IPS DF 4.7 (cell line): ENCODE results near the gene LRRC51.
"Not testable (repeated sequence)": the region's sequence is repeated elsewhere in the genome, so short reads cannot be mapped to it uniquely, and the experiment has no call there.

Experiments
- DNase-seq: peaks from one replicate; pipeline ENCODE4 v3.0.0-alpha.2; 2013; ENCODE audit warnings: low spot score; ENCODE audit errors: extremely low read depth

LRRC51 gene

GRCh38 chr11:72103754-72104167 lies 23.1 kb downstream of the LRRC51 start:
- DNase-seq: no peak

GRCh38 chr11:72105888-72106287 lies 25.2 kb downstream of the LRRC51 start, which contains the start of gene TOMT:
Gene TOMT, plus strand, starts transcription at chr11:72105924. Its CDS starts 28 bp downstream, at chr11:72105952.
- no peak for DNase-seq

- DNase-seq: no peak
These were observed 30.9 kb downstream of the LRRC51 start for GRCh38 chr11:72111300-72112142.

GRCh38 chr11:72112143-72112977 lies 31.7 kb downstream of the LRRC51 start, which contains the start of gene ANAPC15:
Gene ANAPC15, minus strand, starts transcription at chr11:72112695. Its CDS starts 1,419 bp downstream, at chr11:72111276.
- peak; percentile 99 for DNase-seq

GRCh38 chr11:72112978-72113808 lies 32.5 kb downstream of the LRRC51 start:
- no peak for DNase-seq

- no peak for DNase-seq
These were observed 33.9 kb downstream of the LRRC51 start for GRCh38 chr11:72114570-72114969.

- DNase-seq: no peak
These were observed 35.5 kb downstream of the LRRC51 start for GRCh38 chr11:72116019-72116755.

GRCh38 chr11:72119198-72119597 lies 38.5 kb downstream of the LRRC51 start:
- DNase-seq: no peak

- no peak for DNase-seq
These were observed 40.3 kb downstream of the LRRC51 start for GRCh38 chr11:72120930-72121329.

GRCh38 chr11:72122607-72123006 lies 42.0 kb downstream of the LRRC51 start:
- no peak for DNase-seq

- no peak for DNase-seq
These were observed 42.5 kb downstream of the LRRC51 start for GRCh38 chr11:72123117-72123653.

- no peak for DNase-seq
These were observed 43.4 kb downstream of the LRRC51 start for GRCh38 chr11:72124046-72124445.

- DNase-seq: no peak
These were observed 45.3 kb downstream of the LRRC51 start for GRCh38 chr11:72125956-72126355.

GRCh38 chr11:72127923-72128322 lies 47.3 kb downstream of the LRRC51 start:
- DNase-seq: no peak

GRCh38 chr11:72129381-72129780 lies 48.7 kb downstream of the LRRC51 start:
- no peak for DNase-seq

GRCh38 chr11:72132646-72133045 lies 52.0 kb downstream of the LRRC51 start:
- no peak for DNase-seq

- DNase-seq: not testable (repeated sequence)
These were observed 54.8 kb downstream of the LRRC51 start, which contains the start of gene FOLR3 for GRCh38 chr11:72135473-72135872. Gene FOLR3, plus strand, starts transcription at chr11:72135725. Its CDS starts 228 bp downstream, at chr11:72135953.

- DNase-seq: no peak
These were observed 55.4 kb downstream of the LRRC51 start for GRCh38 chr11:72135891-72136683.

GRCh38 chr11:72136684-72137262 lies 56.1 kb downstream of the LRRC51 start:
- DNase-seq: no peak
